Epithelial cell of prostate (primary cell): ENCODE data around the gene KCNQ5.

Experiments
- DNase-seq: peaks from one replicate; pipeline ENCODE4 v3.0.0-alpha.2; 2011; ENCODE audit warnings: low read depth, low spot score
- H3K27ac ChIP-seq: fragments of 450-650 bp; 2 replicates; pipeline ENCODE4 v1.5.1; 2017; ENCODE audit warnings: mild to moderate bottlenecking

The KCNQ5 gene

DNA sequence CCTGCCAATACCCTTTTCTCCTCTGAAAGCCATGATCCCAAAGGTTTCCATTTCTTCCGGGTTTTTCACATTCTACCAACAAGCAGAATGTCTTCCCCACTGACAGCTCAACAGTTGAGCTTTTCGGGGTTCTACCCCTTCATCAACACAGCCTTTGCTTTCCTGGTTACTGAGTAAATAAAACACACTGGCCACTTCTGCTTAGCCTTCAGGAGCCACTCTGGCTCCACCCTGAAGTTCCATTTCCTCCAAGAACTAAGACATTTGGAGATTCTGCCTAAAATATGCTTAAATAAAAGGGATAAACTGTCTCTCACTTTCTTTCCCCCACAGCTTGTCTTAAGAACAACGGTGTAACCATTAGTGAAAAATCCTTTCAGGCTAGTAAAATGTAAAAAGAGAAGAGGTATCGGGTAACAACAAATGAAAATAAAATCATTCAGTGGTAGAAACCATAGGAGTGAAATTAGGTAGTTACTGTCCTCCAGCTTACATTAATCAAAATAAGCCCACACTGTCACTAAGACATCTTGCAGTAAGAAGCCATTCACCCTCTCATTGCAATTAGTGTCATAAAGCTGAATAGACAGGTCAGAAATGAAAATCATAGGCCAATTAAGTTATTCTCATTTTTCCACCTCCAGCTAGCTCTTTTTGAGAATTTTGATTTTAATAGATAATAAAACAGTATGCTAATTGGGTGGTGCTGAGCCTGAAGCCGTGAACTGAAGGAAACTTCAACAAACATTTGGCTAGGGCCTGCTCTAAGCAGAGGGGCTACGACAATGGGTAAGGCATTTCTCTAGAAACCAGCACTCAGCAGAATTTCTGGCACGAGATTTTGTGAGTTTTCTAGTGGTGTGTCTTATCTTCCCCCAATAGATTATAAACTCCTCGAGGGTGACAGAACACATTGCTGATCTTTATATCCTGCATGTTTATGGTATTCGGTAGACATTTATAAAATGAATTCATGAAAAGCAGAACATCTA lies 409.2 kb downstream of the KCNQ5 start:
- H3K27ac ChIP-seq, result no peak overlapping the region

DNA sequence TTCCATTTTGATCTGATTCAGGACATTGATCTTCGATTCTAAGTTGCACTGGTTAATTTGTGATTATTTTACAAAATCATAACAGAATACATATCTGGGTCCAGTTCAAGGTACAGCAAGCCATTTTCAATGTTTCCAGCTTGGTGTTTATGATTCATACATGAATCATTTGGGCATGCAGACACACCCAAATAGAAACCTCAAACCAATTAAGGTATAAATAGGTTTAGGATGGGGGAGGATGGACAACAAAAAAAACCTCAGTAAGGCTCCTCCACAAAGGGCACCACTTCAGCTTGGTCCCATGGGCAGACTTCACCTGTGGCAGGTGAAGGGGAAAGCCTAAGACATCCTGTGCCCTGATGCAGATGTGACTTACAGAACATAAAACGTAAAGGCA lies 410.7 kb downstream of the KCNQ5 start:
- H3K27ac ChIP-seq, result peak overlapping the region; percentile 59
- DNase-seq, result peak; percentile 51

More for the DNA sequence above, 409.2 kb downstream of the KCNQ5 start:
- DNase-seq, result no peak

DNA sequence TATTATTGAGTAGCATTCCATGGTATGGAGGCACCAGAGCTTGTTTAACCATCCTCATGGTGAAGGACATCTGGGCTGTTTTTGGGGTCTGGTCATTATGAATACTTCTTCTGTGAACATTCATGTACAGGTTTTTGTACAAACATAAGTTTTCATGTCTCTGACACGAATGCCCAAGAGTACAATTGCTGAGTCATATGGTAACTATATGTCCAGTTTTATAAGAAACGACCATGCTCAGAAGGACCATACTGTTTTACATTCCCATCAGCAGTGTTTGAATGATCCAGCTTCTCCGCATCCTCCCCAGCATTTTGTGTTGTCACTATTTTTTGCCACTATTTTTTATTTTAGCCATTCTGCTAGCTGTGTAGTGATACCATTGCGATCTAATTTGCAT lies 414.8 kb downstream of the KCNQ5 start:
- no peak overlapping the region for H3K27ac ChIP-seq
- DNase-seq, result no peak

DNA sequence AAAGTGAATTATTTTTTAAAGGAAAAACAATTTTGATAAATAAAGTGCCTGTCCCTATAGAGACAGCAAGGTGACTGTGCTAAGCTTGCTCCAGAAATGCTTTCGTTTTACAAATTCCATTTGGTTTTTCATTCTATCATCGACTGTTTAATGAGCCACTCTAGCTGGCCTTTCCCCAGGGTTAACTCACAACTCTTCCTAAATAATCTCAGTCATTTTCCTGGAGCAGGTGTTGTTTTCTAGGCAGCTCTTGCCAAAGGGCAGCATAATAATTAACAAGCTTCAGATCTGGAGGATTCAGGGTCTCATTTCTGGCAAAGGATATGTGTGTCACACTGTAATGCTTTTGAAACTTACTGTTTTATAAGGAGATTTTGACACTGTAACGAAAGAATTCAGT lies 419.2 kb downstream of the KCNQ5 start:
- no peak overlapping the region for H3K27ac ChIP-seq
- DNase-seq, result no peak

DNA sequence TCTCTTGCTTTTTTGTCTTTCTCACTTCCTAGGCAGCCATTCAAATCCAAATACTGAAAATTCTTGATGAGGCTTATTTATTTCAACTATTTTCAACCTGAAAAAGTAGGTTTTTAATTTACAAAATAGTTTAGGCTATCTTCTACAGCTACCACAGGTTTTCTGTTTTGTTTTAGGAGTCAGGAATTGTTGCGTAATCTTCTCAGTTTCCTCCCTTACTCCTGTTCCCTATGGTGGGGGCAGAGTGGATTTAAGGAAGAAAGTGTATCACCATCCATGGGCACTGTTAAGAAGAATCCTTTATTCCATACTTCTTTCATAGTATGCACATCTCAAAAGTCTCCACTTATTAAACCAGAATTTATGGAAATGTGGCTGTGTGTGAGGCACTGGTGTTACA lies 421.0 kb downstream of the KCNQ5 start:
- no peak overlapping the region for H3K27ac ChIP-seq
- no peak for DNase-seq

DNA sequence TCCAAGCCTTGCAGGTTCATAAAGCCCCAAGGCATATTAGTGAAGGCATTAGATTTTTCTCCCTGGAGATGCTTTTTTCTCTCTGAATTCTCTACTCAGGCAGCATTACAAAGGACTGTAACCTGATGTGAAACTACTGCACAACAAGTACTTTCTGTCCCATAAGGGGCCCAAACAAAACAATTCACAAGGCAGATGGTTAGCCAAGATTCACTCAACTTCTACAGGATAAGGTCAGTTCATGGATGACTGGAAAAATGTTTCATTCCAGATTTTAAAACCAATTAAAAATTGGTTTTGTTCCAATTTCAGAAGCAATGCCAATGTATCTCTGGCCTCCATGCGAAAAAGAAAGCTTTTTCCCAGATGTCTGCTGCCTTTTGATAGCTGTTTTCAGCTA lies 421.6 kb downstream of the KCNQ5 start:
- DNase-seq, result no peak
- H3K27ac ChIP-seq, result no peak overlapping the region

DNA sequence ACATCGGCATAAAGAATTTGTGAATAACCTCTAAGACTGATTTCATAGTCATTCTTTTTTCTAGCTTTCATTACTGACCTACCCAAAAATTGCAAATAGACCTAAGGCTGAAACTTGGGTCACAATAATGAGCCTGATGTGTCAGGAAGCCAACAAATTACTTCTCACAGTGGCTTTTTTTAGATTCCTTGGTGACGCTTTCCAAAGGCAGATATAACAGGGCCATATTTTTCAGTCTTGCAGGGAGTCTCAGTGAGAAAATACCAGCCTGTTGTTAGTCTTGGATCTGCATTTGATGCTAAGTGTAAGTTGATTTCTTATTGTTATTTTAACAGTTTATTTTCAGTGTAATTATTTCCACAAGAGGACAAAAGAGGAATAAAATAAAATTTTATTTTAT lies 423.7 kb downstream of the KCNQ5 start:
- no peak overlapping the region for H3K27ac ChIP-seq
- no peak for DNase-seq

DNA sequence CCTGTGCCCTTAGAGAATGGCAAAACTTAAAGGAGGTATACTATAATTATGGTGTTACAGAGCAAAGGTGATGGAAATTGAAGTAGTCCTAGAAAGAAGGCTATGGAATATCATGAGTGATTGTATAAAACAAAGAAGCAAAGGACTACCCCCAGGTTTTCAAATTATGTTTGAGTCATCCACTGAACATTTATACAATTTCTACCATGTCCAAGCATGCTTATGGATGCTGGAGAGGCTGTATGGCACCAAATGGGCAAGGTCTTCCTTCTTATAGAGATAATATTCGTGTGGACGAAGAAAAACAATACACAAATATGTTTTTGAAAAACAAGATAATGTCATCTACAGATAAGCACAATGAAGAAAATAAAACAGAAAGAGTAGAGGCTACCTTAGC lies 425.9 kb downstream of the KCNQ5 start:
- DNase-seq, result no peak
- no peak overlapping the region for H3K27ac ChIP-seq

DNA sequence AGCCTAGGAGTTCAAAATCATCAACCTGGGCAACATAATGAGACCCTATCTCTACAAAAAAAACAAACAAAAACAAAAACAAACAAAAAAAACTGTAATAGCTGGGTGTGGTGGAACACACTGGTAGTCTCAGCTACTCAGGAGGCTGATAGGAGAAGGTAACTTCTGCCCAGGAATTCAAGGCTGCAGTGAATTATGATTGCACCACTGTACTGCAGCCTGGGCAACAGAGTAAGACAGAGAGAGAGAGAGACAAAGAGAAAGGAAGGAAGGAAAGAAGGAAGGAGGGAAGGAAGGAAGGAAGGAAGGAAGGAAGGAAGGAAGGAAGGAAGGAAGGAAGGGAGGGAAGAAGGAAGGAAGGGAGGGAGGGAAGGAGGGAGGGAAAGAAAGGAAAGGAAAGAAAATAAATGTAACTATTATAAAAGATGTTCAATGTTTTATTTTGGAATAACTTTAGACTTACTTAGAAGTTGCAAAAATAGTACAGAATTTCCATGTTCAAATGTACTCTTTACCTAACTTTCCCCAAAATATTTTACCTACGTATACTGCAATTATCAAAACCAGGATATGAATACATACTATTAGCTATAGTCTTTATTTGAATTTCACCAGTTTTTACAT lies 428.2 kb downstream of the KCNQ5 start:
- no peak for DNase-seq
- H3K27ac ChIP-seq, result no peak overlapping the region

DNA sequence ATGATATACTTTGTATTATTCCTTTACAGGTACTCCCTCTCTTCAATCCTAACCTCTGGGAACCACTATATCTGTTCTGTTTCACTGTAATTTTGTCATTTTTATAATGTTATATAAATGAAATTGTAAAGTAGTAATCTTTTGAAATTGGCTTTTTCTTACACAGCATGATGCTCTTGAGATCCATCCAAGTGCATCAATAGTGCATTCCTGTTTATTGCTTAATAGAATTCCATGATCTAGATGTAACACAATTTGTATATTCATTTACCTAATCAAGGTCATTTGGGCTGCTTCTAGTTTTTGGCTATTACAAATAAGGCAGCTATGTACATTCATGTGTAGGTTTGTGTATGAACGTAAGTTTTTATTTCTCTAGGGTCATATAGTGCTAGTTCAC lies 428.8 kb downstream of the KCNQ5 start:
- no peak overlapping the region for H3K27ac ChIP-seq
- no peak for DNase-seq

DNA sequence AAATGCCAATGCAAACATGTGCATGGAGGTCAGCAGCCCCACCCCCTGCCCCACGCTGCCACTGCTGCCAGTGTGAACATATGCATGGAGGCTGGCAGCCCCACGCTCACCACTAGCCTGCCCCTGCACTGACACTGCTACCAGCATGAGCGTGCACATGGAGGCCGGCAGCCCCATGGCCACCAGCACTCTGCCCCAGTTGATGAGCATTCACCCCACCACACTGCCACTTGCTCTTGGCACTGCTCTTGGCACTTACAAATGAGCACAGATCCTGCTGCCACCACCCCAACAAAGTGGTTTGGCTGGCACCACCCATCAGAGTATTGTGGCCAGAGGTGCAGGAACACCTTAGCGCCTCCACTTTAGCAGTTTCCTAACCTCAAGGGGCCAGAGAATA lies 429.3 kb downstream of the KCNQ5 start:
- DNase-seq, result no peak
- H3K27ac ChIP-seq, result no peak overlapping the region

DNA sequence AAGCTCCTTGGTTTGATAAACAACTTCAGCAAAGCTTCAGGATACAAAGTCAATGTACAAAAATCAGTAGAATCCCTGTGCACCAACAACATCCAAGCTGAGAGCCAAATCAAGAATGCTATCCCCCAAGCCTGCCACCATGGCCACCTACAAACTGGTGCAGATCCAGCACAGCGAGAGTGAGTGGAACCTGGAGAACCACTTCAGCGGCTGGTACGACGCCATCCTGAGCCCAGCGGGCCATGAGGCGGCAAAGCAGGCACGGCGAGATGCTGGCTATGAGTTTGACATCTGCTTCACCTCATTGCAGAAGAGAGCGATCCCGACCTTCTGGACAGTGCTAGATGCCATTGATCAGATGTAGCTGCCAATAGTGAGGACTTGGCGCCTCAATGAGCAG lies 433.1 kb downstream of the KCNQ5 start:
- DNase-seq, result no peak
- H3K27ac ChIP-seq, result no peak overlapping the region

DNA sequence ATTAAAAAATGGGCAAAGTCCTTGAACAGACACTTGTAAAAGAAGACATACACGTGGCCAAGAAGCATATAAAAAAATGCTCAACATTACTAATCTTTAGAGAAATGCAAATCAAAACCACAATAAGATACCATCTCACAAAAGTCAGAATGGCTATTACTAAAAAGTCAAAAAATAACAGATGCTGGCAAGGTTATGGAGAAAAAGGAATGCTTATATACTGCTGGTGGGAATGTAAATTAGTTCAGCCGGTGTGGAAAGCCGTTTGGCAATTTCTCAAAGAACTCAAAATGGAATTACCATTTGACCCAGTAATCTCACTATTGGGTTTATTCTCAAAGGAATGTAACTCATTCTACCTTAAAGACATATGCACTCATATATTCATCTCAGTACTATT lies 436.9 kb downstream of the KCNQ5 start:
- no peak overlapping the region for H3K27ac ChIP-seq
- no peak for DNase-seq

DNA sequence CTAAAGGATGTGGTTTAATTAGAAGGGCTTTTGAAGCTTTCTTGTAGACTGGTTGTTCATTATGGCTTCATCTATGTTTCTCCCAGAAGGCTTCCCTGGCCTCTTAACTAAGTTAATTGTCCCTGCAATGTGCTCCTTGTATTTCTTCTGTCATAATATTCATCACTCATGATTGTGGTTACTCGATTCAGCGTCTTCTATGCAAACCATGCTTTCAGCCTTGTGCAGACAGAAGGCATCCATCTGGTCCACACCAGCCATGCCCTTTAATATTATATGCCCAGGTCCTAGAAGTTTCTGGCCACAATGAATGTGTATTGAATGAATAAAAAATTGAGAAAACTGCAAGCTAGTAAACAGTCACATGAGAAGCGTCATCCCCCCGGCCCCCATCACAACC lies 440.3 kb downstream of the KCNQ5 start:
- DNase-seq, result no peak
- H3K27ac ChIP-seq, result no peak overlapping the region

DNA sequence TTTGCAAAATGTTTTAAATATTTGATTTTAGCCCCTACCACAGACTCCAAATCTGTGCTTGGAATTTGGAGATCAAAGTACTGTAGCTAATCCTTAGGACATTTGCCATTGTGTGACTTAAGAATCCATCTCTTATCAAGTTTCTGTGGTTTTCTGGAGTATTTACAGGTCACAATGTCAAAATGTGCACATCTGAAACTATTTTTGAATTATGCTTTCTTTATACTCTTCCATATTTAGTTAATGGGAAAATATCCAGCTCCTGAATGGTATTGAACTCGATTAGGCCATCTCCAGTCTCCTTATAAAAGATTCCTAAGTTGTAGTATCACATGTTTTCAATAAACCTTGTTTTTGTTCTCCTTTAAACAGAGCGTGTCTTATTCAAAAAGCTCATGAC lies 441.0 kb downstream of the KCNQ5 start:
- no peak for DNase-seq
- H3K27ac ChIP-seq, result no peak overlapping the region

DNA sequence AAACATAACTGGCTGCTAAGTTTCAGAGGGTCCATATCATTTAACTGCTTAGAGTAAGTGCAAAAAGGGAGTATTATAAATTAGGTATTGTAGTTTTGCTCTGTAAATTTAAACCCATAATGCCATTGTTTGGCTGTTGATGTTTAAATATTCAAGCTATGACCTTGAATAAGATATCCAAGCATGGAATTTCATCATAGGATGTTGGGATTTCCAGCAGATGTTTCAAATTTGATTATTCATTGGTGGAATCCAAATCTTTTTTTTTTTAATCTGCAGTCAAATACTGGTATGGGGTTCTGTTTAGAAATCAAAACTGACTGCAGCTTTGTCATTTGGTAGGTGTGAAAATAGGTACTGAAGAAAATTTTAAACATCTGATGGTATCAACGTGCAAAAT lies 442.4 kb downstream of the KCNQ5 start:
- no peak for DNase-seq
- no peak overlapping the region for H3K27ac ChIP-seq

DNA sequence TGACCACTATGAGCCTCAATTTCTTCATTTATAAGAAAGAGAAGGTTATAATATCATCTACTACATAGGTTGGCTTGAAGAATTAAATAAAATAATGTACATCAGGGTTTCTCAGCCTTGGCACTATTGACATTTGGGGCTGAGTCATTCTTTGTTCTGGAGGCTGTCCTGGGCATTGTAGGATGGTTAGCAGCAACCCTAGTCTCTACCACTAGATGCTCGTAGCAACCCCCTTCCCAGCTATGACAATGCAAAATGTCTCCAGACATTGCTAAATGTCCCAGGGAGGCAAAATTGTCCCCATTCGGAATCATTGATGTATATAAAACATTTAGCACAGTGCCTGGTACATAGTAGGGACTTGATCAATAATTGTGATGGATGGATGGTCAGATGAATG lies 451.4 kb downstream of the KCNQ5 start:
- peak overlapping the region; percentile 72 for H3K27ac ChIP-seq
- DNase-seq, result no peak

DNA sequence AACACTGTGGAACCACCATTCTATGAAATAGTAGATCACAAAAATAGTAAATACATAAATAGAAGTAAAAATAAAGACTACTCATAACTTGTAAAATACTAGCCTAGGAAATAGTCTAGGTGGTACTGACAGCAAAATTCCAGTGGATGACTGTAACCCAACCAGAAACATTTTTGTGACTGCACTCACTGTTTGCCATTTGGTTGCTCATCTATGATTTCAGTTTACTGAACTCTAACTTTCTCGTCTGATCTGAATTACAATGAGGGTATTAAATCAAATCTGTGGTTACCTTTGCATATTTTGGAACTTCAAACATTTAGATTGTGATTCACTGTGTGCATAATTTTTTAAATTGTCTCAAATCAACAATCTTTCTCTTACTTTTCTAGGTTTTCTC lies 452.3 kb downstream of the KCNQ5 start:
- H3K27ac ChIP-seq, result peak overlapping the region; percentile 72

DNA sequence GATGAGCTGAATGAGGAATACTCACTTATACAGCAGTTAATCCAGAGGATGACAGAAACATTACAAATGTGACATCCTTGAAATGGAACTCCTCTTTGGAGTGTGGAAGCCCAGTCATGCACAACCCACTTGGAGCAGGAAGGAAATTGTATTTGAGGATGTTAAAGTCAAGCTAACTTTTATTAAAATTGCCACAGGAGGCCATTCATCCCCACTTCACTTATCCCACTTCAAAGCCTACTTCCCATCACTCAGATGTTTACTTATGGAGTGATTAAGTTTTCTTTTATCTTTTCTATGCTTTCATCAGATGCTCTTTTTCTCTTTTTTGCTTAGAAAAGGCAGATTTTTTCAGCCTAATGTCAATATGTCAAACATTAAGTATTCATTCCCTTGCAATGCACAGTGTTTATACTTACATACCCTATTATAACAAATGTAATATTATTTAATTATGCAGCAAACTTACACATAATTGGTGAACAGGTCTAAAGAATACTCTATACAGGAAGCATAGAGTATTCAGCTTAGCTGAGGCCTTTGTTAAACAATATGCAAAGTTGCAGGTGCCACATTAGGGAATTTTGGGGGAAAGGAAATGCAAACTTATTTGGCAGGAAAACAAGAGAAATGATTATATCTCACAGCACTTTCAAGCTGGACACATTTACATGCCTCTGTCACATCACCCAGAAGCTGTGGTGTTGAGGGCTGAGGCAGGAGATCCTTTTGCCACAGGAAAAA lies 454.5 kb downstream of the KCNQ5 start:
- no peak for DNase-seq

More for the DNA sequence above, 452.3 kb downstream of the KCNQ5 start:
- DNase-seq, result peak; percentile 69

DNA sequence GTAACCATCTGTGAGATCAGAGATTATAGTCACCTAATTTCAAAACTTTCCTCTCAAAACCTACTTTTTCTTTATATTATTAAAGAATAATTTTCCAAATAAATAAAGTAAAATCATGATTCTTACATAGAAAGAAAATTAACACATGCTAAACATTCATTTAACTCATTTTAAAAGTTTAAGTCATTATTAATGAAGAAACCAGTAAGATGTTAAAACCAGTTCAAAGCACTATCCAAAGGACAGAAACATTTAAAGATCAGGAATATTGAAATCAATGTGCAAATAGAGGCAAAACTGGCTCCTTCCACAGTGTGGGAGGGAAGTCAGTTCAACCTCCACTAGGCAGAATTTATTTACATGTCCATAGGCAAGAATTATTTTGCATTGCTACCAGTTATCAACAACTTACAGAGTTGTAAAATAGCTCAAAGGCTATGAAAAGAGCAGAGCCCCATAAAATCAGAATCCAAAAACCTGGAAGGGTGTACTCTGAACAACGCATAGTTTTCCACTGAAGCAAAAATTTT lies 456.5 kb downstream of the KCNQ5 start:
- peak overlapping the region; percentile 80 for H3K27ac ChIP-seq
- DNase-seq, result no peak

More for the DNA sequence above, 454.5 kb downstream of the KCNQ5 start:
- no peak overlapping the region for H3K27ac ChIP-seq
